ENCODE results near the gene EMC7.

GRCh38 chr15:34109797-34110663 is 8.4 kb upstream of the EMC7 start:
- TF ChIP-seq CTCF (IDR thresholded peaks at IDR 0.05) (peak; percentile 57), EZH2 (IDR thresholded peaks at IDR 0.05; ENCODE audit: borderline replicate concordance, insufficient read depth, low read depth, low read length, poor library complexity, severe bottlenecking) (no peak)

Measured in B cell (primary cell).